SK-N-SH treated with all-trans-retinoic acid at 6 μM for 48 hours (cell line): ENCODE data around the gene ZNF689.

Experiments used
- ATAC-seq: fragments of 200-7000 bp; cut with Tn5 transposase; 3 replicates; pipeline ENCODE4 v1.9.1; 2020; ENCODE audit warnings: mild to moderate bottlenecking, moderate library complexity
- ARNTL ChIP-seq: fragments of 450-650 bp; formaldehyde crosslinking; IDR thresholded peaks from 2 replicates; pipeline ENCODE4 v1.5.0; 2020; ENCODE audit warnings: low read depth, mild to moderate bottlenecking, moderate library complexity, borderline replicate concordance
- BACH2 ChIP-seq: fragments of 250-450 bp; sonication (Bioruptor Pico); IDR thresholded peaks from 2 replicates; pipeline ENCODE4 v1.9.0; 2021; ENCODE audit warnings: mild to moderate bottlenecking, borderline replicate concordance
- CREB5 ChIP-seq: fragments of 250-450 bp; sonication (Bioruptor Pico); IDR thresholded peaks from 2 replicates; pipeline ENCODE4 v1.5.1; 2020; ENCODE audit warnings: low read depth, mild to moderate bottlenecking, moderate library complexity
- CSDC2 ChIP-seq: fragments of 250-450 bp; sonication (Bioruptor Pico); IDR thresholded peaks from 2 replicates; pipeline ENCODE4 v1.5.0; 2020; ENCODE audit warnings: mild to moderate bottlenecking, moderate library complexity
- GLIS3 ChIP-seq: fragments of 250-450 bp; sonication (Bioruptor Pico); IDR thresholded peaks from 2 replicates; pipeline ENCODE4 v1.5.0; 2020; ENCODE audit warnings: mild to moderate bottlenecking, moderate library complexity
- ISL1 ChIP-seq: fragments of 250-450 bp; sonication (Bioruptor Pico); IDR thresholded peaks from 2 replicates; pipeline ENCODE4 v2.1.2; 2022; ENCODE audit warnings: mild to moderate bottlenecking, moderate library complexity
- OSR1 ChIP-seq: fragments of 250-450 bp; sonication (Bioruptor Pico); IDR thresholded peaks from 2 replicates; pipeline ENCODE4 v1.8.0; 2022; ENCODE audit warnings: moderate library complexity, mild to moderate bottlenecking, inconsistent platforms
- POU6F1 ChIP-seq: fragments of 250-450 bp; sonication (Bioruptor Pico); IDR thresholded peaks from 2 replicates; pipeline ENCODE4 v1.8.0; 2021; ENCODE audit warnings: low read depth, mild to moderate bottlenecking, moderate library complexity, borderline replicate concordance
- PPARA ChIP-seq: fragments of 250-450 bp; sonication (Bioruptor Pico); IDR thresholded peaks from 2 replicates; pipeline ENCODE4 v1.5.0; 2020; ENCODE audit warnings: mild to moderate bottlenecking, borderline replicate concordance
- RARB ChIP-seq: fragments of 250-450 bp; sonication (Bioruptor Pico); IDR thresholded peaks from 2 replicates; pipeline ENCODE4 v1.8.0; 2021; ENCODE audit warnings: mild to moderate bottlenecking, moderate library complexity
- SNAI2 ChIP-seq: fragments of 250-450 bp; sonication (Bioruptor Pico); IDR thresholded peaks from 2 replicates; pipeline ENCODE4 v1.5.0; 2020; ENCODE audit warnings: mild to moderate bottlenecking, moderate library complexity
- TCF4 ChIP-seq: fragments of 250-450 bp; sonication (Bioruptor Pico); IDR thresholded peaks from 2 replicates; pipeline ENCODE4 v1.8.0; 2021; ENCODE audit warnings: mild to moderate bottlenecking, moderate library complexity, borderline replicate concordance
- TOX ChIP-seq: fragments of 250-450 bp; sonication (Bioruptor Pico); IDR thresholded peaks from 2 replicates; pipeline ENCODE4 v1.8.0; 2021; ENCODE audit warnings: mild to moderate bottlenecking, moderate library complexity, borderline replicate concordance
- TSHZ2 ChIP-seq: fragments of 250-450 bp; sonication (Bioruptor Pico); IDR thresholded peaks from 2 replicates; pipeline ENCODE4 v1.5.0; 2020; ENCODE audit warnings: mild to moderate bottlenecking, moderate library complexity
- ZC3H10 ChIP-seq: fragments of 250-450 bp; sonication (Bioruptor Pico); IDR thresholded peaks from 2 replicates; pipeline ENCODE4 v1.5.1; 2021; ENCODE audit warnings: mild to moderate bottlenecking, moderate library complexity
- ZFP3 ChIP-seq: fragments of 250-450 bp; sonication (Bioruptor Pico); IDR thresholded peaks from 2 replicates; pipeline ENCODE4 v1.5.0; 2020; ENCODE audit warnings: mild to moderate bottlenecking, moderate library complexity
- ZFP30 ChIP-seq: fragments of 450-650 bp; formaldehyde crosslinking; IDR thresholded peaks from 2 replicates; pipeline ENCODE4 v1.5.0; 2022; ENCODE audit warnings: mild to moderate bottlenecking, moderate library complexity
- ZNF565 ChIP-seq: fragments of 450-650 bp; formaldehyde crosslinking; conservative IDR thresholded peaks from 2 replicates; pipeline ENCODE4 v1.5.0; 2020; ENCODE audit warnings: low read depth, mild to moderate bottlenecking, moderate library complexity
- ZNF70 ChIP-seq: fragments of 450-650 bp; formaldehyde crosslinking; IDR thresholded peaks from 2 replicates; pipeline ENCODE4 v1.5.0; 2020; ENCODE audit warnings: mild to moderate bottlenecking, moderate library complexity
- ZNF8 ChIP-seq: fragments of 450-650 bp; formaldehyde crosslinking; IDR thresholded peaks from 2 replicates; pipeline ENCODE4 v1.5.0; 2020; ENCODE audit warnings: mild to moderate bottlenecking, moderate library complexity
- TF ChIP-seq, protein P1 (sequence below): fragments of 250-450 bp; sonication (Bioruptor Pico); IDR thresholded peaks from 2 replicates; pipeline ENCODE4 v1.5.1; 2021; ENCODE audit warnings: mild to moderate bottlenecking, moderate library complexity

ZNF689 gene

GRCh38 chr16:30585400-30586191, 24.6 kb downstream of the ZNF689 start, which contains the start of gene ZNF785:
ZNF785 (minus strand) TSS chr16:30585697; CDS start chr16:30585611, 86 bp downstream.
- peak; percentile 95 for ATAC-seq
- TF ChIP-seq ZNF70 (no peak), ZFP3 (CRISPR knock-in tag) (0 out of 2 replicates have a peak, but pooled peaks have one; percentile 16)
- TF ChIP-seq, protein P1, sequence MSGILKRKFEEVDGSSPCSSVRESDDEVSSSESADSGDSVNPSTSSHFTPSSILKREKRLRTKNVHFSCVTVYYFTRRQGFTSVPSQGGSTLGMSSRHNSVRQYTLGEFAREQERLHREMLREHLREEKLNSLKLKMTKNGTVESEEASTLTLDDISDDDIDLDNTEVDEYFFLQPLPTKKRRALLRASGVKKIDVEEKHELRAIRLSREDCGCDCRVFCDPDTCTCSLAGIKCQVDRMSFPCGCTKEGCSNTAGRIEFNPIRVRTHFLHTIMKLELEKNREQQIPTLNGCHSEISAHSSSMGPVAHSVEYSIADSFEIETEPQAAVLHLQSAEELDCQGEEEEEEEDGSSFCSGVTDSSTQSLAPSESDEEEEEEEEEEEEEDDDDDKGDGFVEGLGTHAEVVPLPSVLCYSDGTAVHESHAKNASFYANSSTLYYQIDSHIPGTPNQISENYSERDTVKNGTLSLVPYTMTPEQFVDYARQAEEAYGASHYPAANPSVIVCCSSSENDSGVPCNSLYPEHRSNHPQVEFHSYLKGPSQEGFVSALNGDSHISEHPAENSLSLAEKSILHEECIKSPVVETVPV (CRISPR knock-in tag): no peak

- TF ChIP-seq ZC3H10 (CRISPR knock-in tag): no peak
- TF ChIP-seq CSDC2: no peak
- no peak for TF ChIP-seq TSHZ2 (CRISPR knock-in tag)
- TF ChIP-seq CREB5: no peak
- TF ChIP-seq ZFP3 (CRISPR knock-in tag): no peak
- TF ChIP-seq ZNF565 (CRISPR knock-in tag): no peak
- no peak for TF ChIP-seq POU6F1 (CRISPR knock-in tag)
- TF ChIP-seq ZFP30 (CRISPR knock-in tag): no peak
- TF ChIP-seq GLIS3 (CRISPR knock-in tag): no peak
- no peak for TF ChIP-seq PPARA (CRISPR knock-in tag)
- TF ChIP-seq OSR1 (CRISPR knock-in tag): no peak
- no peak for TF ChIP-seq RARB (CRISPR knock-in tag)
- TF ChIP-seq TOX (CRISPR knock-in tag): no peak
- TF ChIP-seq ARNTL (CRISPR knock-in tag): no peak
- TF ChIP-seq BACH2: no peak
- ATAC-seq: no peak
Measured at GRCh38 chr16:30585022-30585399, 25.2 kb downstream of the ZNF689 start.

- no peak for ATAC-seq
- TF ChIP-seq TOX (CRISPR knock-in tag) (no peak), ISL1 (CRISPR knock-in tag) (no peak)
Measured at GRCh38 chr16:30582611-30583340, 27.4 kb downstream of the ZNF689 start.

GRCh38 chr16:30581457-30581856, 28.7 kb downstream of the ZNF689 start:
- ATAC-seq: no peak
- no peak for TF ChIP-seq SNAI2 (CRISPR knock-in tag)
- TF ChIP-seq RARB (CRISPR knock-in tag): no peak
- no peak for TF ChIP-seq CREB5
- TF ChIP-seq TCF4 (CRISPR knock-in tag): no peak
- no peak for TF ChIP-seq ARNTL (CRISPR knock-in tag)
- TF ChIP-seq POU6F1 (CRISPR knock-in tag): no peak
- no peak for TF ChIP-seq OSR1 (CRISPR knock-in tag)
- no peak for TF ChIP-seq ZNF8
